ENCODE results near the gene MRTFA. TPM values are rescaled to one million over a fixed set of nuclear protein-coding genes. Genes with fewer than 3 reads are reported as not detected.

MRTFA gene
- total RNA-seq, 1 experiment from 2014 or later: 28.0 TPM

DNA sequence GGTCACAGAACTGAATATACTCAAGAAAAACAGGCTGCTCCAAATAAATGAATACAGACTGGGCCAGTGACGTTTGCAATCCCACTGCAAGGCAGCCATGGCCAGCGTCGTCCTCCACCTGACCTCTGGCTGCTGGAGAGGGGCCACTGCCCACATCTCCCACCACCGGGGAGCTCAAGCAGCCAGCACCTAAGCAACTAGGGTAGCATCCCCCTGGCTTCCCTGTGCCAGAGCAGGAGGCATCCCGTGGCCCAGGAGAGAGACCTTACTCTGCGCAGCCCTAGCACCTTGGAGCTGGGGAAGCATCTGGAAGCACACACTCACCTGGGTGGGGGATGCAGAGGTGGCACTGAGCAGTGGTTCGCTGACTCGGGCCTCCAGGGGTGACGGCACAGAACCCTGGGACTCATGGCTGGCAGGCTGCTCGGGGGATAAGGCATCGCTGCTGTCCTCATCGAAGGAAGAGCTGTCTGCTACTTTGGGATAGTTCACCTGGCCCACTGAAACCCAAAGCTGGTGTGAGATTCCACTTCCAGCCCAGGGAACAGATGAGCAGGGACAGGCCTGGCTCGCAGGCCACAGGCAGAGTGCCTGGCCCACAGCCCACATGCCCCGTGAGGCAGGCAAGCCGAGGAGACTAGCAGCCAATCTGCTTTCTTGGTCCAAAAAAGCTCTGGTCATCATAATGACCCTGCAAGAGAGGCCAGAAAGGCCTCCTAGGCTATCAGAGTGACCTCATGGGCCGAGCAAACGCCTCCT is 212.5 kb downstream of the MRTFA start:
- Histone ChIP-seq H4K20me1 (ENCODE audit: insufficient read depth) (no peaks in the 10 kb centered on the region), H3K27me3 (ENCODE audit: insufficient read depth, low read length) (no peaks in the 10 kb centered on the region), H3K27ac (ENCODE audit: low read depth, low read length) (no peak overlapping the region), H3K4me3 (replicated peaks in 1 of 2; ENCODE audit: low read depth in 1 of 2, low read length in 2 of 2) (no peak overlapping the region), H3K79me2 (ENCODE audit: insufficient read depth, low read length) (no peaks in the 10 kb centered on the region), H3K9me2 (ENCODE audit: insufficient read depth) (no peaks in the 10 kb centered on the region), H3K4me1 (ENCODE audit: control insufficient read depth in 1 of 2, insufficient read depth in 2 of 2, low read length in 2 of 2) (no peaks in the 10 kb centered on the region), H2AFZ (ENCODE audit: low read depth, low read length, poor library complexity, severe bottlenecking) (no peak overlapping the region), H3K4me2 (ENCODE audit: low read length) (no peak overlapping the region), H3K9ac (ENCODE audit: low read length) (no peak overlapping the region), H3K9me3 (ENCODE audit: control insufficient read depth in 1 of 2, insufficient read depth in 1 of 2, low read depth in 1 of 2, low read length in 2 of 2) (no peaks in the 10 kb centered on the region), H3K36me3 (ENCODE audit: control insufficient read depth in 1 of 2, insufficient read depth in 2 of 2, low read length in 2 of 2) (no peaks in the 10 kb centered on the region; a peak in 1 of 4 replicates)
- intact Hi-C loops (cut with micrococcal nuclease): no loop called here
- no TSS peak for BruUV-seq (replicated peaks)
- ChIA-PET POLR2A (no interaction called here), CTCF (interaction anchor here (1.0 kb wide), 1 partner anchor 13 kb away, joined by 3 read pairs; no protein-coding TSS in a partner anchor), RAD21 (ENCODE audit: low non-redundant PET in 1 of 2, low total read pairs in 2 of 2, uncharacterized antibody in 2 of 2, unreplicated experiment in 2 of 2) (no interaction called here)
- no peak for DNase-seq (ENCODE audit: low read depth, low spot score)
- TF ChIP-seq JUND (IDR thresholded peaks at IDR 0.05) (no peak), ZNF274 (IDR thresholded peaks at IDR 0.05; ENCODE audit: low read depth, low read length) (no peak), RAD21 (IDR thresholded peaks at IDR 0.05; ENCODE audit: low read depth) (no peak), SRF (IDR thresholded peaks at IDR 0.05; ENCODE audit: low read depth) (no peak), POLR2A (IDR thresholded peaks at IDR 0.05; ENCODE audit: borderline replicate concordance, extremely low read depth, insufficient read depth, insufficient read length) (no peak), CBX3 (IDR thresholded peaks at IDR 0.05; ENCODE audit: low read depth) (no peak), CEBPB (IDR thresholded peaks at IDR 0.05; ENCODE audit: low read depth) (no peak), ZFX (IDR thresholded peaks at IDR 0.05) (no peak), EZH2 (IDR thresholded peaks at IDR 0.05) (no peak), TCF7L2 (IDR thresholded peaks at IDR 0.05; ENCODE audit: borderline replicate concordance, extremely low read depth, insufficient read depth, insufficient read length) (no peak), YY1 (IDR thresholded peaks at IDR 0.05; ENCODE audit: extremely low read depth, insufficient replicate concordance, low read depth, low read length) (no peak), EZH2phosphoT487 (IDR thresholded peaks at IDR 0.05; ENCODE audit: borderline replicate concordance) (no peak)
- TF ChIP-seq, protein P1, sequence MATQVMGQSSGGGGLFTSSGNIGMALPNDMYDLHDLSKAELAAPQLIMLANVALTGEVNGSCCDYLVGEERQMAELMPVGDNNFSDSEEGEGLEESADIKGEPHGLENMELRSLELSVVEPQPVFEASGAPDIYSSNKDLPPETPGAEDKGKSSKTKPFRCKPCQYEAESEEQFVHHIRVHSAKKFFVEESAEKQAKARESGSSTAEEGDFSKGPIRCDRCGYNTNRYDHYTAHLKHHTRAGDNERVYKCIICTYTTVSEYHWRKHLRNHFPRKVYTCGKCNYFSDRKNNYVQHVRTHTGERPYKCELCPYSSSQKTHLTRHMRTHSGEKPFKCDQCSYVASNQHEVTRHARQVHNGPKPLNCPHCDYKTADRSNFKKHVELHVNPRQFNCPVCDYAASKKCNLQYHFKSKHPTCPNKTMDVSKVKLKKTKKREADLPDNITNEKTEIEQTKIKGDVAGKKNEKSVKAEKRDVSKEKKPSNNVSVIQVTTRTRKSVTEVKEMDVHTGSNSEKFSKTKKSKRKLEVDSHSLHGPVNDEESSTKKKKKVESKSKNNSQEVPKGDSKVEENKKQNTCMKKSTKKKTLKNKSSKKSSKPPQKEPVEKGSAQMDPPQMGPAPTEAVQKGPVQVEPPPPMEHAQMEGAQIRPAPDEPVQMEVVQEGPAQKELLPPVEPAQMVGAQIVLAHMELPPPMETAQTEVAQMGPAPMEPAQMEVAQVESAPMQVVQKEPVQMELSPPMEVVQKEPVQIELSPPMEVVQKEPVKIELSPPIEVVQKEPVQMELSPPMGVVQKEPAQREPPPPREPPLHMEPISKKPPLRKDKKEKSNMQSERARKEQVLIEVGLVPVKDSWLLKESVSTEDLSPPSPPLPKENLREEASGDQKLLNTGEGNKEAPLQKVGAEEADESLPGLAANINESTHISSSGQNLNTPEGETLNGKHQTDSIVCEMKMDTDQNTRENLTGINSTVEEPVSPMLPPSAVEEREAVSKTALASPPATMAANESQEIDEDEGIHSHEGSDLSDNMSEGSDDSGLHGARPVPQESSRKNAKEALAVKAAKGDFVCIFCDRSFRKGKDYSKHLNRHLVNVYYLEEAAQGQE (IDR thresholded peaks at IDR 0.05; ENCODE audit: low read depth): no peak
- TF ChIP-seq, protein P2, sequence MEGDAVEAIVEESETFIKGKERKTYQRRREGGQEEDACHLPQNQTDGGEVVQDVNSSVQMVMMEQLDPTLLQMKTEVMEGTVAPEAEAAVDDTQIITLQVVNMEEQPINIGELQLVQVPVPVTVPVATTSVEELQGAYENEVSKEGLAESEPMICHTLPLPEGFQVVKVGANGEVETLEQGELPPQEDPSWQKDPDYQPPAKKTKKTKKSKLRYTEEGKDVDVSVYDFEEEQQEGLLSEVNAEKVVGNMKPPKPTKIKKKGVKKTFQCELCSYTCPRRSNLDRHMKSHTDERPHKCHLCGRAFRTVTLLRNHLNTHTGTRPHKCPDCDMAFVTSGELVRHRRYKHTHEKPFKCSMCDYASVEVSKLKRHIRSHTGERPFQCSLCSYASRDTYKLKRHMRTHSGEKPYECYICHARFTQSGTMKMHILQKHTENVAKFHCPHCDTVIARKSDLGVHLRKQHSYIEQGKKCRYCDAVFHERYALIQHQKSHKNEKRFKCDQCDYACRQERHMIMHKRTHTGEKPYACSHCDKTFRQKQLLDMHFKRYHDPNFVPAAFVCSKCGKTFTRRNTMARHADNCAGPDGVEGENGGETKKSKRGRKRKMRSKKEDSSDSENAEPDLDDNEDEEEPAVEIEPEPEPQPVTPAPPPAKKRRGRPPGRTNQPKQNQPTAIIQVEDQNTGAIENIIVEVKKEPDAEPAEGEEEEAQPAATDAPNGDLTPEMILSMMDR (IDR thresholded peaks at IDR 0.05 in 2 of 3, conservative IDR thresholded peaks at IDR 0.05 in 1 of 3; ENCODE audit: borderline replicate concordance in 1 of 3, insufficient read depth in 1 of 3, low read depth in 2 of 3, low read length in 2 of 3): no peak
- no peak for ATAC-seq
